GM18907 (cell line): ENCODE data around the gene MAP3K14.

Experiments
- ATAC-seq: cut with Tn5 transposase; IDR thresholded peaks from one replicate; pipeline ENCODE4 v1.9.1; 2021; ENCODE audit warnings: mild to moderate bottlenecking, moderate library complexity; ENCODE audit not compliant: unreplicated experiment

The MAP3K14 gene

DNA sequence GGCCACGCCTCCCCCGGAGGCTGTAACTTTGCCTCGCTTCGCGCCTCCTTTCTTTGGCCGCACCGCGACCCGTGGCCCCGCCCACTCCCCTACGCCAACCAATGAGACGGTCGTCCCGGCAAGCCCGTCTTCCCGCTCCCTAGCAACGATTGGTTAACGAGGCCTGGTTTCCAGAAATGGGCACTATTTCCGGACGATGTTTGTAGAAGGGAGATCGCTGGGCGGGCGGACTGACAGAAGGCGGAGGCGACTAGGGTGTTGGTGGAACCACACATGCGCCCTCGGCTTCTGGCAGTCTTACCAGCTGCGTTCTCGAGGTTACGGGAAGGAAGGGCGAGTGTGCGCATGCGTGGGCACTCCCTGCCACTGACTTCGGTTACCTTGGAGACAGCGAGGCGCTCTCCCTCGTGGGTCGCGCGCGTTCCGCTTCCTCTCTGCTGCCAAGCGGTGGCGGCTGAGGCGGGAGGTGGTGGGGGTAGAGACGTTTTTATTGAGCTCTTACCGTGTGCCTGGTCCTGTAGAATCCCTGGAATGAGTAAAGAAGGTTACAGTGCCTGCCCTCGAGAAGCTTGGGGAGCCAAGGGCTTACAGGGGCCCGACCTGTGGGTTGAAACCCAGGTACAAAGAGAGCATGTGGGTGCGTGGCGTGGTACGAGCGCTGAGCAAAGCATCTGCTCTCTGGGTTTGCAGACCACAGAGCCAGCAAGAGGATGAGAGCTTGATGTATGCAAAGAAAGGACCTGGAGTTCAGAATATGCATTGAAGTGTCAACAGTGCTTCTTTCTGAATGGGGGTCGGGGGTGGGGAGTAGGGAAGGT, 500 bp upstream of the MAP3K14 start:
- peak; percentile 72 for ATAC-seq

DNA sequence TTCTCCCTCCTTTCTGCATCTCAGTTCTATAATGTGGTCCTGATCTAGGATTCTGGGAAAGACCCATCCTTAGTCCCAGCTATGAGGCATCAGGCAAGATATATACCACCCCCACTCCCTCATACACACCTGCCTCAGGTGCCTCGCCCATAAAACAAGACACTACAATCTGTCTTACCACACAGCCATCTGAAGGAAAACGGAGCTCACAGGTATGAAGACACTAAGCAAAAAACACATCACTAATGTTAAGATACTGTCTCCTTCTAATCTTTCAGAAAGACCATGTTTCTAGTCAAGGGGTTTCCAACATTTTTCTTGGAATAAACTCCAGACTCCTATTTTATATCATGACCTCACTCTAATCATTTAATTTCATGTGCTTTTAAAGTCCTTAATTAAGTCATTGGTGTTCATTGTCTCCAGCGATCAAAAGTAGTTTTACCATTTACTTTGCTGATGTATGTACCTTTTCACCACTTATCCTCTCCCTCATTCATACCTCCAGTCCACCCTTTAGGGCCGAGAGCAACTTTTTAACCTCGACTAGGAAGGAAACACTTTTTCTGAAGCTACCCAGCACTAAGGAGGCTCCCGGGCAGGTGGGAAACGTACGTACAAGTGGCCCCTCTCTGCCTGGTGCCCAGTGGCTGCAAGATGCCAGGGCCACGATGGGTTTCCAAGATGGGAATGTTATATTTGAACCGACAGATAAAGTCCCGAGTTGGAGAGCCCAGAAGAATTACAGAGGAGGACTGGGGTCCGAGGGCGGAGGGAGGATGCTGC, 979 bp downstream of the MAP3K14 start:
- no peak for ATAC-seq

GRCh38 chr17:45314741-45315647, 1.8 kb downstream of the MAP3K14 start:
- no peak for ATAC-seq

GRCh38 chr17:45313996-45314740, 2.7 kb downstream of the MAP3K14 start:
- no peak for ATAC-seq

GRCh38 chr17:45313421-45313771, 3.4 kb downstream of the MAP3K14 start:
- ATAC-seq = no peak

DNA sequence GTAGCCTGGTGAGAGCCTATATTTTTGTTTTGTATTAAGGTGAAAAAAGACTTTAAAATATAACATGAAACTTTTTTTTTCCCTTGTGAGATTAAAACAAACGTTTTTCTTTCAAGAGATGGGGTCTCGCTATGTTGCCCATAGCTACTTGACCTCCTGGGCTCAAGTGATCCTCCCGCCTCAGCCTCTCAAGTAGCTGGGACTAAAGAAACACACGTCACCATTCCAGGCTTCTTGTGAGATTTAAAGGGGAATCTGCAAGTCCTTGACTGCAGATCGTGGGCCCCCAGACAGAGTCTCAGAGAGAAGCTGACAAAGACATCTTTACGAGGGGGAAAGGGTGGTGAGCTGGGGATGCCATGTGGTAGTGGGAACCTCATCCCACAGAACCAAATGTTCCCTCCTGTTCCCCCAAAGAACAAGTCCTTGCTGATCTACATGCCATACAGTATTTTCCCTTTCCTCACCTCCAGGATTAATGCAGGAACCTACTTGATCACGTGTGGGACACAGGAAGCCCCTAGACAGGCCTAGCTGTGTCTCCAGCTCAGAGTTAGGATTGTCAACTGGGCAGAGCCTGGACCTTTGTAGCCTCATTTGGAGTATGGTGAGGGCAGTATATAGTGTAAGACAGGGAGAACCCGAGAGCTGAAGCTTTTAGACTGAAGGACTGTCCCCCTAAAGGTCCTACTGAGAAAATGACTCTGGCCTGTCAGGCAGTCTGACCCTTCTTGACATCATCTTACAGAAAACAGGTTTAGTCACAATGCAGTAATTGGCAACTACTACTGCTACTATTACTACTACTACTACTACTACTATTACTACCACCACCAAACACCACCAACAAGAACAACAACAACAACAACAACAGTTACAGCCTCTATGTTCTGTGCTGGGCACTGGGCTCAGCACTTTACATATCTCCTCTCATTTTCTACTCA, 4.1 kb downstream of the MAP3K14 start:
- ATAC-seq = no peak

GRCh38 chr17:45311760-45312476, 4.9 kb downstream of the MAP3K14 start:
- ATAC-seq = peak; percentile 25

DNA sequence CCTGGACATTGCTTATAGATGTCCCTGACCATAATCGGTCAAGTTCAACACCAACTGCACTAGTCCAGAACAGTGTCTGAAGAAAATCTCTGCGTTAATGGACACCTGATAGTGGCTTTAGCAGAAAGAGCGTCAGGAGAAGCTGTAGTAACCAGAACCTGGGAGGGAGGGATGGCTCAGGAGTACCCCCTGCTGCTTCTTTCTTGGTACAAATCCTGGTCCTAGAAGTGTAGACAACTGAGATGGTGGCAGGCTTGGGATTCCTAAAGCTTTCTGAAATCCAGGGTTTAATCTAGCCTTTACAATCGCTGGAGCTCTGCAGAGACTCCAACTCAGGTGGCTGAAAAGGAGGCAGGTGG, 5.4 kb downstream of the MAP3K14 start:
- no peak for ATAC-seq

- ATAC-seq = no peak
These were observed 6.2 kb downstream of the MAP3K14 start for GRCh38 chr17:45310380-45311324.

DNA sequence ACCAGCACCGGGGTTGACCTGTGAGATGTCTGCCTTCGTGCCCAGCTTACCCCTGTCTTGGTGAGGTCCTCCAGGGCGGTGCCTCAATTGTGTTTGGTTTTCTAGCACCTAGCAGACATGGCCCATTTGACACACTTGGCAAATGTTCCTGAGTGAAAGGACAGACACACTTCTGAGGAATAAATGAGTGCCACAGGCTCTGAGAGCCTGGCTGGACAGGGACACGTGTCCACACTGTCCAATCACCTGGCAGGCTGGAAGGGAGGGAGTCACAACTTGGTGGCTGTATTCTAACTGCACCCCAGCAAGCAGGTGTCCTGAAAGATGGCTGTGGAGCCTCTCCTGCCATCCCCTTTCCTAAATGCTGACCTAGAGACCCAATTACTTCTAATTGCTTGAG, 7.4 kb downstream of the MAP3K14 start:
- no peak for ATAC-seq

GRCh38 chr17:45308840-45309239, 8.0 kb downstream of the MAP3K14 start:
- ATAC-seq = no peak

DNA sequence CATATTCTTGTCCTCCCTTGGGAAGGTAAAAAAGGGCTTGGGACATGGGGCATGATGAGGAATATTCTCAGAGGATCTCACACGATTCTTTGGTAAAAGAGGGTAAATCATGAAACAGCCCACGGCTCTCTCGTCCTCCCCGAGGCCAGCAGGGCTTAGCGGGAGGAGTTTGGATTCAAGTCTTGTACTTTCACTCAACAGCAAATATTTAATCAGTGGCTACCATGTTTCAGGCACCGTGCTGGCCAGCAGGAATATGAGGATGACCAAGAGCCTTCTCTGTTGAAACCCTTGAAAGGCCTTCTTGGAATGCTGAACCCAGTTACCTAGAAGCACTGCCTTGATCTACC, 8.8 kb downstream of the MAP3K14 start:
- no peak for ATAC-seq

DNA sequence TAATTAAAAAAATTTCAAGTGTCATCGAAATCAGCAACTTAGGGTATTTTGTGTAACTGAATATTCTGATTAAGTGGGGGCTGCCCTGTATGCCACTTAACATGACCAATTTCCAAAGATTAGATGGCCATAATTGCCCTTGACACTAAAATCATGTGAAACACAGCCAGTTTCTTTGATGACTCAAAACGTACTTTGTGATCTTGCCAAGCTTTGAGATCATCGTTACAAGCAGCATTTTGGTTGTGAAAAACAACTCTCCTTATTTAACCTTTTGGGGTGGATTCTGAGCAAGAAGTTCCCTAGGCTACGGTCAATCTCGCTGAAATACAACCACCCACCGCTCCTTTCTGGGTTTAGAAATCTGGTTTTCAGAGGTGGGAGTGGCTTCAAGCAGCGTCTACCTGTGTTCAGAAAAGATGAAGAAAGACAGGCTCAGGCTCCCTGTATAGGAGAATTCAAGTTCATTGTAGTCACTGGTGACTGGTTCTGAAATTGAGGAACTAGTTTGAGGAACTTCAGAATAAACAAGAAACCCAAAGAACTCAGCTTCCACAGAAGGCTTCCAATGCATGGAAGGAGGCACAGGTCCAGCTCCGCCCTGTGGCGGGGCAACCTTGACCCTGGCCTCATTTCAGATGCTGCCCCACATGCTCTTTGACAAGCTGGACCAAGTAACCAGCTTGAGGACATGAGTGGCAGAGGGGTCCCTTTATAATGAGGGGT, 9.4 kb downstream of the MAP3K14 start:
- ATAC-seq = no peak

DNA sequence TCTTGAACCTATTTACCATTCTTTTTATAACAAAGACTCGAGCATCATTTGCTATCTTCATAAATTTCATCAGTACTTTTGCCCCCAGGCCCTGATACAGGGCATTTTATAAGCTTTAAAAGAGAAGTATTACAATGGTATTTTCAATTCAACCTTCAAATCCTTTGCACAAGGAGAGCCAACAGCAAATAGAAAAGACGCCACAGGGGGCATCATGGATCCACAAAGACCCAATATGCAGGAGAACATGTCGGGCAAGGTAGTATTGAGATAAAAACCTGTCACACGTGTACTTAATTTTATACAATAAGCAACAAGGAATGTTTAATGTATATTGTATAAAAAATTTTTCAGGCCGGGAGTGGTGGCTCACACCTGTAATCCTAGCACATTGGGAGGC, 10.2 kb downstream of the MAP3K14 start:
- no peak for ATAC-seq

- ATAC-seq = no peak
These were observed 10.7 kb downstream of the MAP3K14 start for GRCh38 chr17:45306094-45306493.

DNA sequence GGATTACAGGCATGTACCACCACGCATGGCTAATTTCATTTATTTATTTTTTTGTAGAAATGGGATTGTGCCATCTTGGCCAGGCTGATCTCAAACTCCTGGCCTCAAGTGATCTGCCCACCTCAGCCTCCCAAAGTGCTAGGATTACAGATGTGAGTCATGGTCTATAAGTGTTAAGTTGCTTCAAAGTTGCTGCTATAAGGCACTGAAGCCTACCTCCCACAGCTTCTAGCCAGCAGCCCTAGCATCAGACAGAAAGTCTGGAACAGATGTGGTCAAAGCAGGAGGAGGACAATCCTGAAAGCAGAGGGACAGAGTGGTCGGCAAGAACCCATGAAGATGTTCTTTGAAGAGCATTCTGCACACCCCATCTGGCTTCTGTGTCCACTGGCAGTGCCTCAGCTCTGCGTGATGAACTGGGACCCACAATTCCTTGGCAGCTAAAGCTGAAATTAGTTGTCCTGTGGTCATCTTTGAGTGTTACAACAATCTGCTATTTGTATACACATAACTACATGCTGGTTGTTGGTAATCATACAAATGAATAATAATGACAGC, 11.2 kb downstream of the MAP3K14 start:
- no peak for ATAC-seq

- peak; percentile 61 for ATAC-seq
These were observed 14.1 kb downstream of the MAP3K14 start for GRCh38 chr17:45302649-45303173.
